Natural killer cell treated with Interleukin-12 subunit alpha and Interleukin-12 subunit beta and Interleukin-15 and Interleukin-18, amount 100 ng/mL, for 72 hours (primary cell): ENCODE data around the gene ATE1. TPM values are rescaled to one million over a fixed set of nuclear protein-coding genes. Genes with fewer than 3 reads are reported as not detected.
A peak's percentile ranks its signal among the peaks of the same experiment; 100 is the strongest.

Source experiments
- ATAC-seq, 2 donors: fragments of 150-1000 bp; cut with Tn5 transposase in 1 of 2; sonication (Bioruptor Pico), chemical (Tn5 transposase) in 1 of 2; 2 replicates each; pipeline ENCODE4 v1.10.0; 2021
- DNase-seq: peaks from one replicate; pipeline ENCODE4 v3.0.0; 2022; ENCODE audit warnings: low spot score
- H3K27ac Mint-ChIP-seq, 2 donors: 1 replicate in 1 of 2; 2 replicates in 1 of 2; pipeline ENCODE4 v1.8.0; 2022; ENCODE audit warnings: mixed read lengths in 2 of 2, mild to moderate bottlenecking in 1 of 2, moderate library complexity in 1 of 2
- H3K27me3 Mint-ChIP-seq, 2 donors: 1 replicate in 1 of 2; 2 replicates in 1 of 2; pipeline ENCODE4 v1.8.0; 2022; ENCODE audit warnings: mixed read lengths in 2 of 2
- H3K36me3 Mint-ChIP-seq: one replicate; pipeline ENCODE4 v1.8.0; 2022; ENCODE audit warnings: mixed read lengths
- H3K4me1 Mint-ChIP-seq, 2 donors: 1 replicate in 1 of 2; 2 replicates in 1 of 2; pipeline ENCODE4 v1.8.0; 2022; ENCODE audit warnings: low read depth in 2 of 2, mixed read lengths in 2 of 2, mild to moderate bottlenecking in 1 of 2
- H3K4me3 Mint-ChIP-seq: one replicate; pipeline ENCODE4 v1.8.0; 2022; ENCODE audit warnings: mixed read lengths
- H3K9me3 Mint-ChIP-seq: 2 replicates; pipeline ENCODE4 v1.8.0; 2022; ENCODE audit warnings: mixed read lengths
- total RNA-seq, 2 donors: library from RNA; stranded (reverse); gene quantifications; one replicate each; pipeline ENCODE4 v1.2.3, GENCODE V29; 2022

The ATE1 gene
- total RNA-seq, 2 donors from 2014 or later = 27.7 to 32.6 TPM

DNA sequence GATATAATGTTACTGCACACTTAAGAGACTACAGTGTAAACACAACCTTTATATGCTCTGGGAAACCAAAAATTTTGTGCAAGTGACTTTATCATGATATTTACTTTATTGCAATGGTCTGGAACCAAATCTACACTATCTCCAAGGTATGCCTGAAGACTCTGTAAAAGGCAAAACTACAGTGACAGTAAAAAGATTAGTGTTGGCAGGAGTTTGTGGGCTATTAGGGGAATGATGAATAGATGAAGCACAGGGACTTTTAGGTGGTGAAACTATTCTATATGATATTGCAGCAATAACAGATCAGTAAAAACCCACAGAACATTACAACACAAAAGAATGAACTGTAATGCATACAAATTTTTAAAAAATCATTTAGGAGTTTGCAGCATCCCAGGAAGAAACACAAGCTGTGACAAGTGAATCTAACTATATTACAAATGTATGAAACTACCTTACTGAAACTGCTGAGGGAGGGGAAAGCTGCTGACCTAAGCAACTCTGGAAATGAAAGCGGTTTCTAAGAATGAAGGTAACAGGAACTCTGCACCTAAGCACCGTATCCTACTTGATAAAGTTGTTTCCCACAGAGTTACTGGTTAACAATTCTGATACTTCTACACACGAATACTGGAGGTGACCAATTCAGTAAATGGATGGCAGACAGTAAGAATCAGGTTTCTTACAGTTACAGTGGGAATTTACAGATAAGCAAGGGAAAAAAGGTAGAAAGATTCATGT, 82.6 kb downstream of the ATE1 start:
- no peak overlapping the region for H3K27ac Mint-ChIP-seq
- H3K9me3 Mint-ChIP-seq = peaks cover 7% of the 10 kb centered on the region
- peaks cover 16% of the 10 kb centered on the region for H3K36me3 Mint-ChIP-seq
- no peak for DNase-seq
- H3K4me3 Mint-ChIP-seq = peak overlapping the region; percentile 16
- H3K27me3 Mint-ChIP-seq = no peaks in the 10 kb centered on the region
- ATAC-seq = peak; percentile 53 to 80
- peaks cover 10% of the 10 kb centered on the region in 2 donors for H3K4me1 Mint-ChIP-seq

- Mint-ChIP-seq H3K4me3 (no peak overlapping the region), H3K27ac (no peak overlapping the region), H3K9me3 (peaks cover 7% of the 10 kb centered on the region), H3K36me3 (peaks cover 16% of the 10 kb centered on the region), H3K27me3 (no peaks in the 10 kb centered on the region), H3K4me1 (peaks cover 10% of the 10 kb centered on the region in 2 donors)
- ATAC-seq = no peak
- DNase-seq = no peak
Measured at GRCh38 chr10:121844537-121844936, 83.3 kb downstream of the ATE1 start.

DNA sequence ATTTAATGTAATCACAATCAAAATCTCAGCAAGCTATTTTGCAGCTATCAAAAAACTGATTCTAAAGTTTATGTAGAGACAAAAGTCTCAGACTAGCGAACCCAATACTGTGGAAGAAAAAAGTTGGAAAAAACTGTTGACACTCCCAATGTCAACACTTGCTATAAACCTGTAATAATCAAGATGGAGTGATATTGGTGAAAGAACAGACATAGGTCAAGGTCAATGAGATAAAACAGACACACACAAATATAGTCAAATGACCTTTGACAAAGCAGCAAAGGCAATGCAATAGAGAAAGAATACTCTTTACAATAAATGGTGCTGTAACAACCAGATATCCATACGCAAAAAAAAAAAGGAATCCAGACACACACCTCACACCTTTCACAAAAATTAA, 84.5 kb downstream of the ATE1 start:
- Mint-ChIP-seq H3K27ac (no peak overlapping the region), H3K4me1 (peaks cover 12 to 15% of the 10 kb centered on the region in 2 donors), H3K36me3 (peaks cover 16% of the 10 kb centered on the region), H3K4me3 (no peak overlapping the region), H3K9me3 (peaks cover 7% of the 10 kb centered on the region), H3K27me3 (no peaks in the 10 kb centered on the region)
- no peak for DNase-seq
- no peak for ATAC-seq

DNA sequence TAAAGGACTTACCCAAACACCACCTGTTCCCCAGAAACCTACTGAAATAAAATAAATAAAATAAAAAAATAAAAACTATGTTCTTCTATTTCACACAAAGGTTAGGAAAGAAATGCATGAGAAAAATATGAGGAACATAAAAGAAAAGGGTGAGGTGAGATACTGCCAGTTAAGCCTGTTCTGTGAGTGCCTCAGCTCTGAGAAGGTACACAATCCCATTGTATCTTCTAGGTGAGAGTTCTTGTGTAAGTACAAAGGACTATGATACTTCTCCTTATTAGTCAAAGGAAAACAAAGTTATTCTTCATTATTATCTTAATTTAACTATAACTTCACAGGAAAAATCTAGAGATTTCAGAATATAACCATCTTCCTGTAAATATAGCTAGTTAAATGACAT, 86.0 kb downstream of the ATE1 start:
- Mint-ChIP-seq H3K4me1 (peaks cover 16 to 21% of the 10 kb centered on the region in 2 donors), H3K4me3 (no peak overlapping the region), H3K9me3 (peaks cover 7% of the 10 kb centered on the region), H3K27me3 (no peaks in the 10 kb centered on the region), H3K36me3 (peaks cover 16% of the 10 kb centered on the region), H3K27ac (no peak overlapping the region)
- ATAC-seq (no peak), DNase-seq (no peak)

- H3K27ac Mint-ChIP-seq = no peak overlapping the region
Measured at GRCh38 chr10:121838931-121839330, 88.9 kb downstream of the ATE1 start.

DNA sequence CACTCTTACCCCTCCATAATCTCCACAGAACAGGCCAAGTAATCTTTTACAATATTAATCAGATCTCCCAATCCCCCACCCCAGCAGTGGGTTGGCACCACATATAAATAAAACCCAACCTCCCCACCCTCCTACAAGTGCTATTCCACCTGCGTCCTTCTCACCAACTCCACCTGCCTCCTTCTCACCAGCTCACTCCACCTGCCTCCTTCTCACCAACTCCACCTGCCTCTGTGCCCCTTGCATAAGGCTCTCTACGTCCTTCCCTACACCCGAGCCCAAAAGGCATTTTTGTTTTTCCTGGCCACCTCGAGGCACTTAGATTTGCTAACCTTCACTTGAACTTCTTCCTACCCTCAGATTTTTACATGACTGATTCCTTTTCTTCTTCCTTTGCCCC, 89.7 kb downstream of the ATE1 start:
- ATAC-seq (no peak), DNase-seq (no peak)
- no peak overlapping the region for H3K27ac Mint-ChIP-seq
- no peaks in the 10 kb centered on the region for H3K9me3 Mint-ChIP-seq
- no peaks in the 10 kb centered on the region for H3K27me3 Mint-ChIP-seq
- peaks cover 6 to 14% of the 10 kb centered on the region in 2 donors for H3K4me1 Mint-ChIP-seq
- H3K4me3 Mint-ChIP-seq = no peak overlapping the region
- H3K36me3 Mint-ChIP-seq = peaks cover 9% of the 10 kb centered on the region

More at GRCh38 chr10:121838931-121839330, 88.9 kb downstream of the ATE1 start:
- Mint-ChIP-seq H3K27me3 (no peaks in the 10 kb centered on the region), H3K9me3 (no peaks in the 10 kb centered on the region), H3K36me3 (peaks cover 6% of the 10 kb centered on the region), H3K4me3 (no peak overlapping the region), H3K4me1 (peaks cover 6 to 14% of the 10 kb centered on the region in 2 donors)
- DNase-seq (no peak), ATAC-seq (no peak)

DNA sequence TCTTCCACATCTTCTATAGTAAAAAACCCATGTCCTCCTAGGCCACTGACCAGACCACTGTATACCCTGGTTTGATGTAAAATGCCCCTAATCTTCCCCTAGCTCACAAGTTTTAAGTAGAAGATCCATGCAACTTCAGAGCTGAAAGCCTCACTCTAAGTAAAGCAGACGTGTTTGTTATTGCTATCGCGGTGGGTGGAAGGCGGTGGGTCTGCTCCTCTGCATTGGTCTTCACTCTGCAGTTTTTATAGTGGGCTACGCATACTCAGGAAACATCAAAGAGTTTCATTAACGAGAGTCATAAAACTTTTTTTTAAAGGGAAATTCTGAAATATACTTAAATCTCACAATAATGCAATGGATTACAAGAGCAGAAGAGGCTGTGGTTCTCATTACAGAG, 91.7 kb downstream of the ATE1 start:
- Mint-ChIP-seq H3K36me3 (peaks cover 15% of the 10 kb centered on the region), H3K27me3 (no peaks in the 10 kb centered on the region), H3K4me3 (no peak overlapping the region), H3K9me3 (no peaks in the 10 kb centered on the region), H3K4me1 (peaks cover 6 to 11% of the 10 kb centered on the region in 2 donors), H3K27ac (no peak overlapping the region)
- DNase-seq = no peak
- ATAC-seq = no peak

GRCh38 chr10:121835376-121835775, 92.5 kb downstream of the ATE1 start:
- H3K4me1 Mint-ChIP-seq = peaks cover 6 to 11% of the 10 kb centered on the region in 2 donors

DNA sequence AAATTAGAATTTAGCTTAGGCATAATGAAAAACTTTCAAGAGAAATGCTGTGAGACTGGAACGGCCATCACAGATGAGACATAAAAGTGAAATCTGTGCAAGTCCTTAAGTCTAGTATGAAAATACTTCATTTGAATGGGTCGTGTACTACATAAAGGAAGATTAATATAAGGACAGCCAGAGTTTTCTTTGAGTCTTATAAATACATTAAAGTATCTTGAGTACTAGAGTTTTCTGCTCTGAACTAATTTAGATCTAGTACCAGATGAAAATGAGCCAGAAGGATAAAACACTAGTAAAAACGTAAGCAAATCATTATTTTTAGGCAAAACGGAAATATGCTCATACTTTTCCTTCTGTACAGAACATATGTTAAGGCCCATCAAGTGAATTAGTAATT, 93.1 kb downstream of the ATE1 start:
- H3K4me3 Mint-ChIP-seq = no peak overlapping the region
- H3K36me3 Mint-ChIP-seq = peaks cover 15% of the 10 kb centered on the region
- DNase-seq (no peak), ATAC-seq (no peak)
- H3K9me3 Mint-ChIP-seq = no peaks in the 10 kb centered on the region
- peaks cover 6 to 11% of the 10 kb centered on the region in 2 donors for H3K4me1 Mint-ChIP-seq
- no peak overlapping the region for H3K27ac Mint-ChIP-seq
- H3K27me3 Mint-ChIP-seq = no peaks in the 10 kb centered on the region

More at GRCh38 chr10:121835376-121835775, 92.5 kb downstream of the ATE1 start:
- ATAC-seq (no peak), DNase-seq (no peak)
- Mint-ChIP-seq H3K27ac (no peak overlapping the region), H3K4me3 (no peak overlapping the region), H3K36me3 (peaks cover 15% of the 10 kb centered on the region), H3K27me3 (no peaks in the 10 kb centered on the region), H3K9me3 (no peaks in the 10 kb centered on the region)

DNA sequence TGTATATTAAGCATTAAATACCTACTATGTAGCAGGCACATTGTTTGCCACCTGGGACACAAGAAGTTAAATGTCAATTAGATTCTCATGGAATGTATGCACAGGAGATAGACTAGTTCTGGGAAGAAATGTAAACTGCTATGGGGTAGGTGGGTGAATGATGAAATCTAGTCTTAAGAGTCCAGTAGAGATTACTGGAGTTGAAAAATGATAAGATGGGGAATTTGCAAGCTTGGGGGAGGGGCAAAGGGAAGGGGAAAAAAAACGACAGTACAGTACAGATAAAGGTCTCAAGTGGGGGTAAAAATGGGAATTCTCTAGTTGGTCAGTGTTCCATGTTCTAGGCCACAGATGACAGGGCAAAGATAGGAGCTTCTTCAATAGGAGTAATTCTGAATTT, 94.4 kb downstream of the ATE1 start:
- H3K4me1 Mint-ChIP-seq = peaks cover 4 to 6% of the 10 kb centered on the region in 2 donors
- H3K27ac Mint-ChIP-seq = no peak overlapping the region
- no peaks in the 10 kb centered on the region for H3K9me3 Mint-ChIP-seq
- no peak overlapping the region for H3K4me3 Mint-ChIP-seq
- DNase-seq = no peak
- H3K27me3 Mint-ChIP-seq = no peaks in the 10 kb centered on the region
- peaks cover 15% of the 10 kb centered on the region for H3K36me3 Mint-ChIP-seq
- no peak for ATAC-seq

GRCh38 chr10:121832647-121833046, 95.2 kb downstream of the ATE1 start:
- H3K4me1 Mint-ChIP-seq = no peaks in the 10 kb centered on the region
- no peaks in the 10 kb centered on the region for H3K27me3 Mint-ChIP-seq

GRCh38 chr10:121831777-121832176, 96.1 kb downstream of the ATE1 start:
- Mint-ChIP-seq H3K4me3 (no peak overlapping the region), H3K4me1 (no peaks in the 10 kb centered on the region), H3K36me3 (peaks cover 15% of the 10 kb centered on the region), H3K27ac (no peak overlapping the region), H3K27me3 (no peaks in the 10 kb centered on the region), H3K9me3 (no peaks in the 10 kb centered on the region)
- ATAC-seq (no peak), DNase-seq (no peak)

More at GRCh38 chr10:121832647-121833046, 95.2 kb downstream of the ATE1 start:
- H3K36me3 Mint-ChIP-seq = peaks cover 15% of the 10 kb centered on the region
- no peak overlapping the region for H3K4me3 Mint-ChIP-seq
- ATAC-seq (no peak), DNase-seq (no peak)
- no peak overlapping the region for H3K27ac Mint-ChIP-seq
- H3K9me3 Mint-ChIP-seq = no peaks in the 10 kb centered on the region

- ATAC-seq = no peak
- Mint-ChIP-seq H3K27me3 (no peaks in the 10 kb centered on the region), H3K4me1 (no peaks in the 10 kb centered on the region), H3K9me3 (no peaks in the 10 kb centered on the region), H3K36me3 (peaks cover 14% of the 10 kb centered on the region), H3K27ac (no peak overlapping the region), H3K4me3 (no peak overlapping the region)
- DNase-seq = no peak
Measured at GRCh38 chr10:121831237-121831636, 96.6 kb downstream of the ATE1 start.

DNA sequence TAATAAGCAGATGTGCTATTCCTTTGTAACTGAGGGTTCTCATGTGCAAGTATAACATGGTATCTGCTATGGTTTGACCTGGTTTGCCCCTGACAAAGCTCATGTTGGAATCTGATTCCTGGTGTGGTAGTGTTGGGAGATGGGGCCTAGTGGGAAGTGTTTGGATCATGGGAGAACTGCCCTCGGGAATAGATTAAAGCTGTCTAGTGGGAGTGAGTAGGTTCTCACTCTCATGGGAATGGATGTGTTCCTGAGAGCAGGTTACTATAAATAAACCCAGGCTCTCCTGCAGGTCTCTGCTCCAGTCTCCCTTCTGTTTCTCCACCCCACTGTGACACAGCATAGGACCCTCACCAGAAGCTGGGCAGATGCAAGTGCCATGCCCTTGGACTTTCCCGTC, 97.7 kb downstream of the ATE1 start:
- DNase-seq (no peak), ATAC-seq (no peak)
- no peak overlapping the region for H3K4me3 Mint-ChIP-seq
- no peaks in the 10 kb centered on the region for H3K27me3 Mint-ChIP-seq
- no peaks in the 10 kb centered on the region for H3K9me3 Mint-ChIP-seq
- no peaks in the 10 kb centered on the region for H3K4me1 Mint-ChIP-seq
- H3K27ac Mint-ChIP-seq = no peak overlapping the region
- peaks cover 8% of the 10 kb centered on the region for H3K36me3 Mint-ChIP-seq

GRCh38 chr10:121828045-121828444, 99.8 kb downstream of the ATE1 start:
- no peak overlapping the region for H3K27ac Mint-ChIP-seq
- no peaks in the 10 kb centered on the region for H3K9me3 Mint-ChIP-seq
- DNase-seq = no peak
- no peaks in the 10 kb centered on the region for H3K4me1 Mint-ChIP-seq
- no peaks in the 10 kb centered on the region for H3K27me3 Mint-ChIP-seq
- H3K36me3 Mint-ChIP-seq = peaks cover 5% of the 10 kb centered on the region
- H3K4me3 Mint-ChIP-seq = no peak overlapping the region
- peak; percentile 32 to 82 for ATAC-seq
